ENCODE measurements around the gene RNF213. TPM values are rescaled to one million over a fixed set of nuclear protein-coding genes. Genes with fewer than 3 reads are reported as not detected.

Gene RNF213
- total and polyA plus RNA-seq, 10 donors, result 36.7 to 481 (median 337) TPM

- H3K27me3 ChIP-seq (replicated peaks in 1 of 7), result no peaks in the 10 kb centered on the region
- H3K9me3 ChIP-seq, result no peaks in the 10 kb centered on the region
- H3K27ac ChIP-seq, result no peak overlapping the region
- peaks cover 0 to 29% (median 3%) of the 10 kb centered on the region in 6 donors for H3K36me3 ChIP-seq
- H3K4me3 ChIP-seq, result no peak overlapping the region
- H3K4me1 ChIP-seq, result peaks cover 7 to 38% (median 20%) of the 10 kb centered on the region in 6 donors
- intact Hi-C loops (cut with DNase I; ENCODE audit: low total_unique reads), result loop anchor here (5.0 to 10.0 kb wide), 2 partner anchors 145 to 548 kb away; no protein-coding TSS in a partner anchor
- no peak for TF ChIP-seq POLR2A (IDR thresholded peaks at IDR 0.05)
- no peak for TF ChIP-seq POLR2AphosphoS5 (IDR thresholded peaks at IDR 0.05)
- WGBS, 5 donors, result 93 to 98% (median 94%) methylated on average over 25 to 33 of the region's 33 CpGs
- DNase-seq, result peak; percentile 66
These were observed 169.0 kb downstream of the RNF213 start for GRCh38 chr17:80429356-80430275.

- intact Hi-C loops (cut with DNase I; ENCODE audit: low total_unique reads), result no loop called here
- no peak overlapping the region for H3K4me3 ChIP-seq
- 79 to 92% (median 89%) methylated on average over 6 to 15 of the region's 15 CpGs for WGBS, 5 donors
- no peaks in the 10 kb centered on the region for H3K9me3 ChIP-seq
- H3K4me1 ChIP-seq, result peaks cover 7 to 28% (median 12%) of the 10 kb centered on the region in 6 donors
- peak; percentile 56 for DNase-seq
- H3K36me3 ChIP-seq, result peaks cover 0 to 29% (median 3%) of the 10 kb centered on the region in 6 donors
- no peak overlapping the region for H3K27ac ChIP-seq
- TF ChIP-seq POLR2AphosphoS5 (IDR thresholded peaks at IDR 0.05) (no peak), POLR2A (IDR thresholded peaks at IDR 0.05) (no peak)
- TF ChIP-seq, protein P1, sequence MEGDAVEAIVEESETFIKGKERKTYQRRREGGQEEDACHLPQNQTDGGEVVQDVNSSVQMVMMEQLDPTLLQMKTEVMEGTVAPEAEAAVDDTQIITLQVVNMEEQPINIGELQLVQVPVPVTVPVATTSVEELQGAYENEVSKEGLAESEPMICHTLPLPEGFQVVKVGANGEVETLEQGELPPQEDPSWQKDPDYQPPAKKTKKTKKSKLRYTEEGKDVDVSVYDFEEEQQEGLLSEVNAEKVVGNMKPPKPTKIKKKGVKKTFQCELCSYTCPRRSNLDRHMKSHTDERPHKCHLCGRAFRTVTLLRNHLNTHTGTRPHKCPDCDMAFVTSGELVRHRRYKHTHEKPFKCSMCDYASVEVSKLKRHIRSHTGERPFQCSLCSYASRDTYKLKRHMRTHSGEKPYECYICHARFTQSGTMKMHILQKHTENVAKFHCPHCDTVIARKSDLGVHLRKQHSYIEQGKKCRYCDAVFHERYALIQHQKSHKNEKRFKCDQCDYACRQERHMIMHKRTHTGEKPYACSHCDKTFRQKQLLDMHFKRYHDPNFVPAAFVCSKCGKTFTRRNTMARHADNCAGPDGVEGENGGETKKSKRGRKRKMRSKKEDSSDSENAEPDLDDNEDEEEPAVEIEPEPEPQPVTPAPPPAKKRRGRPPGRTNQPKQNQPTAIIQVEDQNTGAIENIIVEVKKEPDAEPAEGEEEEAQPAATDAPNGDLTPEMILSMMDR (IDR thresholded peaks at IDR 0.05 in 8 of 11, conservative IDR thresholded peaks at IDR 0.05 in 3 of 11), result no peak
- no peaks in the 10 kb centered on the region for H3K27me3 ChIP-seq (replicated peaks in 1 of 7)
These were observed 170.0 kb downstream of the RNF213 start for GRCh38 chr17:80430446-80431245.

- no peak overlapping the region for H3K27ac ChIP-seq
- TF ChIP-seq, protein P1 (IDR thresholded peaks at IDR 0.05 in 8 of 11, conservative IDR thresholded peaks at IDR 0.05 in 3 of 11), result no peak
- no peak for TF ChIP-seq POLR2AphosphoS5 (IDR thresholded peaks at IDR 0.05)
- TF ChIP-seq POLR2A (IDR thresholded peaks at IDR 0.05), result no peak
- no peaks in the 10 kb centered on the region for H3K9me3 ChIP-seq
- peak; percentile 65 for DNase-seq
- no peak overlapping the region for H3K4me3 ChIP-seq
- peaks cover 6 to 20% (median 8%) of the 10 kb centered on the region in 6 donors for H3K4me1 ChIP-seq
- H3K36me3 ChIP-seq, result peaks cover 0 to 29% (median 3%) of the 10 kb centered on the region in 6 donors
- intact Hi-C loops (cut with DNase I; ENCODE audit: low total_unique reads), result no loop called here
- no peaks in the 10 kb centered on the region for H3K27me3 ChIP-seq (replicated peaks in 1 of 7)
- WGBS, 5 donors, result 78 to 90% (median 85%) methylated on average over 26 to 29 of the region's 29 CpGs
These were observed 170.9 kb downstream of the RNF213 start for GRCh38 chr17:80431246-80432195.
